Activated CD4-positive, CD25-positive, alpha-beta regulatory T cell (primary cell): Measurements from ENCODE around the gene RNU7-1.

ENCODE experiments used
- DNase-seq, 4 experiments: peaks; one replicate each; lab custom pipeline; 2025; lab: John Stamatoyannopoulos, UW

RNU7-1 gene

GRCh38 chr12:6953442-6954315 is 10.1 kb downstream of the RNU7-1 start:
- DNase-seq = peak; percentile 26 to 35 (median 29)

GRCh38 chr12:6954316-6955107 is 10.9 kb downstream of the RNU7-1 start:
- no peak for DNase-seq

GRCh38 chr12:6955108-6956020 is 11.7 kb downstream of the RNU7-1 start:
- no peak for DNase-seq

GRCh38 chr12:6956021-6956727 is 12.6 kb downstream of the RNU7-1 start:
- DNase-seq = no peak

- no peak for DNase-seq
Observed at GRCh38 chr12:6957151-6957701, 13.6 kb downstream of the RNU7-1 start.

- no peak for DNase-seq
Observed at GRCh38 chr12:6957741-6958608, 14.4 kb downstream of the RNU7-1 start.

GRCh38 chr12:6958609-6959057 is 15.0 kb downstream of the RNU7-1 start:
- DNase-seq = no peak

- peak in 3 of 4 experiments; percentile 41 to 48 (median 43) for DNase-seq
Observed at GRCh38 chr12:6959058-6959804, 15.6 kb downstream of the RNU7-1 start.

GRCh38 chr12:6959805-6960592 is 16.4 kb downstream of the RNU7-1 start:
- DNase-seq = no peak

- DNase-seq = no peak
Observed at GRCh38 chr12:6960593-6961277, 17.1 kb downstream of the RNU7-1 start.

- peak; percentile 73 to 82 (median 76) for DNase-seq
Observed at GRCh38 chr12:6961278-6961694, 17.7 kb downstream of the RNU7-1 start.

GRCh38 chr12:6961695-6962284 is 18.2 kb downstream of the RNU7-1 start:
- DNase-seq = peak in 1 of 4 experiments; percentile 36

GRCh38 chr12:6962285-6963015 is 18.8 kb downstream of the RNU7-1 start:
- no peak for DNase-seq

- DNase-seq = no peak
Observed at GRCh38 chr12:6963016-6963731, 19.6 kb downstream of the RNU7-1 start.

- DNase-seq = no peak
Observed at GRCh38 chr12:6963791-6964413, 20.3 kb downstream of the RNU7-1 start.
